HepG2 (cell line): Measurements from ENCODE around the gene PRR36. TPM values are rescaled to one million over a fixed set of nuclear protein-coding genes. Genes with fewer than 3 reads are reported as not detected.

Source experiments
- ARNT2 ChIP-seq: sonication (generic); formaldehyde crosslinking; IDR thresholded peaks from 2 replicates; pipeline ENCODE4 v1.8.0; 2022; ENCODE audit warnings: mild to moderate bottlenecking, low read depth, missing genetic modification reagents, moderate library complexity
- ATAD3A ChIP-seq: sonication (generic); formaldehyde crosslinking; IDR thresholded peaks from 2 replicates; pipeline ENCODE4 v1.4.0; 2020; ENCODE audit warnings: missing genetic modification reagents
- CBX5 ChIP-seq: sonication (generic); formaldehyde crosslinking; IDR thresholded peaks from 2 replicates; pipeline ENCODE4 v1.4.0; 2020; ENCODE audit warnings: missing genetic modification reagents, borderline replicate concordance
- FOSL1 ChIP-seq: sonication (generic); formaldehyde crosslinking; IDR thresholded peaks from 2 replicates; pipeline ENCODE4 v1.9.0; 2021; ENCODE audit warnings: missing genetic modification reagents, borderline replicate concordance
- GABPB1 ChIP-seq: IDR thresholded peaks from 2 replicates; pipeline ENCODE4 v1.6.1; 2016; ENCODE audit warnings: mild to moderate bottlenecking, missing genetic modification reagents, moderate library complexity, missing compliant biosample characterization
- HMGA1 ChIP-seq: sonication (generic); formaldehyde crosslinking; conservative IDR thresholded peaks from 2 replicates; pipeline ENCODE4 v1.4.0; 2020; ENCODE audit warnings: missing genetic modification reagents
- JUNB ChIP-seq: sonication (generic); formaldehyde crosslinking; IDR thresholded peaks from 2 replicates; pipeline ENCODE4 v1.8.0; 2022; ENCODE audit warnings: missing genetic modification reagents, mild to moderate bottlenecking, borderline replicate concordance
- NFIB ChIP-seq: sonication (generic); formaldehyde crosslinking; IDR thresholded peaks from 2 replicates; pipeline ENCODE4 v1.9.0; 2021; ENCODE audit warnings: missing genetic modification reagents, mild to moderate bottlenecking, borderline replicate concordance
- PAF1 ChIP-seq: IDR thresholded peaks from 2 replicates; pipeline ENCODE4 v1.6.1; 2016; ENCODE audit warnings: missing genetic modification reagents, missing compliant biosample characterization
- PRMT3 ChIP-seq: sonication (generic); formaldehyde crosslinking; IDR thresholded peaks from 2 replicates; pipeline ENCODE4 v1.8.1; 2022; ENCODE audit warnings: low read depth, mild to moderate bottlenecking, moderate library complexity, missing genetic modification reagents, borderline replicate concordance
- RAD51 ChIP-seq: fragments of 450-650 bp; IDR thresholded peaks from 2 replicates; pipeline ENCODE4 v1.6.1; 2016; ENCODE audit warnings: borderline replicate concordance
- RORA ChIP-seq: sonication (generic); formaldehyde crosslinking; IDR thresholded peaks from 2 replicates; pipeline ENCODE4 v1.5.0; 2020; ENCODE audit warnings: mild to moderate bottlenecking, missing genetic modification reagents, moderate library complexity
- SKI ChIP-seq: fragments of 450-650 bp; IDR thresholded peaks from one replicate; pipeline ENCODE4 v1.6.1; 2018; ENCODE audit warnings: mild to moderate bottlenecking; ENCODE audit not compliant: partially characterized antibody
- SP5 ChIP-seq: IDR thresholded peaks from 2 replicates; pipeline ENCODE4 v1.6.1; 2016; ENCODE audit warnings: low read depth, borderline replicate concordance
- SRY ChIP-seq: sonication (generic); formaldehyde crosslinking; IDR thresholded peaks from 2 replicates; pipeline ENCODE4 v1.8.0; 2022; ENCODE audit warnings: mild to moderate bottlenecking, missing genetic modification reagents
- TAF15 ChIP-seq: fragments of 200-400 bp; formaldehyde crosslinking; IDR thresholded peaks from one replicate; pipeline ENCODE4 v1.6.1; 2018; ENCODE audit warnings: mild to moderate bottlenecking, low read depth, low read length; ENCODE audit not compliant: poor library complexity, severe bottlenecking
- ZBTB46 ChIP-seq: sonication (generic); formaldehyde crosslinking; IDR thresholded peaks from 2 replicates; pipeline ENCODE4 v1.4.0; 2020; ENCODE audit warnings: mild to moderate bottlenecking, missing genetic modification reagents, borderline replicate concordance
- ZFP36 ChIP-seq: fragments of 150-350 bp; IDR thresholded peaks from 2 replicates; pipeline ENCODE4 v1.6.1; 2018; ENCODE audit warnings: borderline replicate concordance, low read length, low read depth; ENCODE audit not compliant: partially characterized antibody
- ZNF17 ChIP-seq: sonication (generic); formaldehyde crosslinking; IDR thresholded peaks from 2 replicates; pipeline ENCODE4 v1.5.0; 2020; ENCODE audit warnings: mild to moderate bottlenecking, missing genetic modification reagents
- ZNF383 ChIP-seq: sonication (generic); formaldehyde crosslinking; IDR thresholded peaks from 2 replicates; pipeline ENCODE4 v1.4.0; 2020; ENCODE audit warnings: missing genetic modification reagents, mild to moderate bottlenecking, borderline replicate concordance
- ZNF557 ChIP-seq: sonication (generic); formaldehyde crosslinking; IDR thresholded peaks from 2 replicates; pipeline ENCODE4 v1.4.0; 2020; ENCODE audit warnings: missing genetic modification reagents
- ZNF644 ChIP-seq: IDR thresholded peaks from 2 replicates; pipeline ENCODE4 v1.6.1; 2016; ENCODE audit warnings: low read depth
- ZNF792 ChIP-seq: IDR thresholded peaks from 2 replicates; pipeline ENCODE4 v1.6.1; 2016
- ZSCAN20 ChIP-seq: sonication (generic); formaldehyde crosslinking; IDR thresholded peaks from 2 replicates; pipeline ENCODE4 v1.4.0; 2020; ENCODE audit warnings: missing genetic modification reagents, mild to moderate bottlenecking, borderline replicate concordance
- ZSCAN29 ChIP-seq: sonication (generic); formaldehyde crosslinking; conservative IDR thresholded peaks from 2 replicates; pipeline ENCODE4 v1.4.0; 2020; ENCODE audit warnings: mild to moderate bottlenecking, missing genetic modification reagents
- polyA plus RNA-seq, 8 experiments: library from polyadenylated mRNA; depleted of rRNA in 3 of 8; stranded (reverse) in 7 of 8; unstranded in 1 of 8; fragments of >200 nt; fragmentation: Illumina TruSeq in 4 of 8; extraction: Trizol in 4 of 8; gene quantifications; 2 replicates each; pipeline versions ENCODE4 v1.2.1 to v1.2.3, GENCODE V29; 2011 to 2016; ENCODE audit warnings: low read depth in 4 of 8, missing spikeins in 1 of 8, mixed read lengths in 1 of 8; ENCODE audit not compliant: insufficient read depth in 1 of 8
- total RNA-seq, 5 experiments: library from RNA; depleted of rRNA; stranded (reverse); fragments of >200 nt; fragmentation: Illumina TruSeq; extraction: Trizol; gene quantifications; 2 replicates each; pipeline ENCODE4 v1.2.3, GENCODE V29; 2016; ENCODE audit warnings: low read depth in 1 of 5
- TF ChIP-seq, protein P1 (sequence below): sonication (generic); formaldehyde crosslinking; IDR thresholded peaks from 2 replicates; pipeline ENCODE4 v1.4.0; 2020; ENCODE audit warnings: missing genetic modification reagents, borderline replicate concordance

PRR36 gene
- total and polyA plus RNA-seq, 2 of the 13 experiments (the other 11 are each of a cell fraction or from before 2014, with no cell fraction given) = 0.07 to 0.17 TPM

DNA sequence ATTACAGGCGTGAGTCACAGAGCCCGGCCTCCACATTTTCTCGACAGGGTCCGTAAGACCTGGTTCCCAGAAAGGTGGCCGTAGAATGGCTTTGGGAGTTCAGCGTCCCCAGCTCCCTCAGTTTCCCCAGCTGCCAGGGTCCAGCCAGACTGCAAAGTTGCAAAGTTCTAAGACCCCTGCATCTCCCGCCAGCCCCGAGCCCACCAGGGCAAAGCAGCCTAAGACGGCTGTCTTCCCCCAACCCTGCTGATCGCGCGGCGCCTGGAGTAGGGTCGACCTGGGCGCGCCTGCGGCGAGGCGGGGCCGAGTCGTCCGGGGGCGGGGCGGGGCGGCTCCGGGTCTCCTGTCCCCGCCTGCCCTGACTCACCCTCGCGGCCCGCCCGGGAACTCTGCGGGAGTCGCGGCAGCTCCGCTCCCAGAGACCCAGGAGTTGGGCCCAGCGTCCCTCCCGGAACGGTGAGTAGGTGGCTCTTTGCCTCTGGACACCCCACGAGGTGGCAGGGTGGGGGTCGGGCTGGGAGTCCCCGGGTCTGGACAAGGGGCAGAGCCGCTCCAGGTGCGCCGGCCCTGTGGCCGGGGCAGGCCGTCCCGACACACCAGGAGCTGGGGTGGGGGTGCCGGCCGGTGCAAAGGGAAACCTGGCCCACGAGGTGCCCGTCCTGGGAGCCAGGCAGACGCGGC, 14.1 kb upstream of the PRR36 start, which contains the start of gene LRRC8E (continued):
- TF ChIP-seq SKI = no peak
- peak; percentile 11; the same call in 1 of the 2 replicates for TF ChIP-seq FOSL1 (CRISPR knock-in tag)
- TF ChIP-seq, protein P1, sequence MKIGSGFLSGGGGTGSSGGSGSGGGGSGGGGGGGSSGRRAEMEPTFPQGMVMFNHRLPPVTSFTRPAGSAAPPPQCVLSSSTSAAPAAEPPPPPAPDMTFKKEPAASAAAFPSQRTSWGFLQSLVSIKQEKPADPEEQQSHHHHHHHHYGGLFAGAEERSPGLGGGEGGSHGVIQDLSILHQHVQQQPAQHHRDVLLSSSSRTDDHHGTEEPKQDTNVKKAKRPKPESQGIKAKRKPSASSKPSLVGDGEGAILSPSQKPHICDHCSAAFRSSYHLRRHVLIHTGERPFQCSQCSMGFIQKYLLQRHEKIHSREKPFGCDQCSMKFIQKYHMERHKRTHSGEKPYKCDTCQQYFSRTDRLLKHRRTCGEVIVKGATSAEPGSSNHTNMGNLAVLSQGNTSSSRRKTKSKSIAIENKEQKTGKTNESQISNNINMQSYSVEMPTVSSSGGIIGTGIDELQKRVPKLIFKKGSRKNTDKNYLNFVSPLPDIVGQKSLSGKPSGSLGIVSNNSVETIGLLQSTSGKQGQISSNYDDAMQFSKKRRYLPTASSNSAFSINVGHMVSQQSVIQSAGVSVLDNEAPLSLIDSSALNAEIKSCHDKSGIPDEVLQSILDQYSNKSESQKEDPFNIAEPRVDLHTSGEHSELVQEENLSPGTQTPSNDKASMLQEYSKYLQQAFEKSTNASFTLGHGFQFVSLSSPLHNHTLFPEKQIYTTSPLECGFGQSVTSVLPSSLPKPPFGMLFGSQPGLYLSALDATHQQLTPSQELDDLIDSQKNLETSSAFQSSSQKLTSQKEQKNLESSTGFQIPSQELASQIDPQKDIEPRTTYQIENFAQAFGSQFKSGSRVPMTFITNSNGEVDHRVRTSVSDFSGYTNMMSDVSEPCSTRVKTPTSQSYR (CRISPR knock-in tag) = no peak
- no peak for TF ChIP-seq CBX5 (CRISPR knock-in tag)
- no peak for TF ChIP-seq JUNB (CRISPR knock-in tag)
- no peak for TF ChIP-seq RORA (CRISPR knock-in tag)
- TF ChIP-seq ZNF383 (CRISPR knock-in tag) = no peak
- peak; percentile 72 for TF ChIP-seq SP5 (CRISPR knock-in tag)
- 0 out of 2 replicates have a peak, but pooled peaks have one; percentile 38 for TF ChIP-seq ZSCAN20 (CRISPR knock-in tag)
- no peak for TF ChIP-seq ATAD3A (CRISPR knock-in tag)
- TF ChIP-seq GABPB1 (CRISPR knock-in tag) = peak; percentile 55; the same call in 1 of the 2 replicates
- no peak for TF ChIP-seq ZNF17 (CRISPR knock-in tag)
- no peak for TF ChIP-seq RAD51
- no peak for TF ChIP-seq TAF15
- no peak for TF ChIP-seq ZBTB46
- TF ChIP-seq ZFP36 = no peak
- no peak for TF ChIP-seq HMGA1 (CRISPR knock-in tag)
- TF ChIP-seq NFIB (CRISPR knock-in tag) = no peak
- 0 out of 2 replicates have a peak, but pooled peaks have one; percentile 38 for TF ChIP-seq ZNF792 (CRISPR knock-in tag)
- TF ChIP-seq ARNT2 (CRISPR knock-in tag) = peak; percentile 53; the same call in 1 of the 2 replicates
- TF ChIP-seq ZNF644 (CRISPR knock-in tag) = no peak
- no peak for TF ChIP-seq PRMT3 (CRISPR knock-in tag)
- TF ChIP-seq ZSCAN29 (CRISPR knock-in tag) = 0 out of 2 replicates have a peak, but pooled peaks have one; percentile 30
- no peak for TF ChIP-seq PAF1 (CRISPR knock-in tag)
- no peak for TF ChIP-seq ZNF557 (CRISPR knock-in tag)
- peak; percentile 66; the same call in 1 of the 2 replicates for TF ChIP-seq SRY
